IMR-90 (cell line): Measurements from ENCODE around the gene TMEM62. TPM values are rescaled to one million over a fixed set of nuclear protein-coding genes. Genes with fewer than 3 reads are reported as not detected.

Experiments used
- ATAC-seq: fragments of 200-7000 bp; cut with Tn5 transposase; 2 replicates; pipeline ENCODE4 v1.9.1; 2020; ENCODE audit warnings: low read depth, mild to moderate bottlenecking, moderate library complexity
- BruUV-seq: library from RNA; stranded (reverse); fragments of 400-500 nt; replicated peaks from 2 replicates; lab custom pipeline; 2021; lab: Mats Ljungman, UMichigan
- CTCF ChIA-PET: fragments of 300-600 bp; formaldehyde crosslinking; extraction: SDS; loops from one replicate; lab custom pipeline; 2021; ENCODE audit warnings: antibody characterized with exemption; lab: Yijun Ruan, JAX
- POLR2A ChIA-PET: fragments of 300-600 bp; sonication (Branson Sonifier 250); formaldehyde crosslinking; loops from one replicate; lab custom pipeline; 2022; ENCODE audit warnings: antibody characterized with exemption; ENCODE audit not compliant: unreplicated experiment; lab: Charles Lee
- DNase-seq: peaks from one replicate; pipeline ENCODE4 v3.0.0; 2013
- H2AFZ ChIP-seq: replicated peaks from 2 replicates; pipeline ENCODE3; 2013; ENCODE audit warnings: low read length, mild to moderate bottlenecking; ENCODE audit not compliant: poor library complexity
- H2AK5ac ChIP-seq: 2 replicates; pipeline ENCODE4 v1.6.1; 2013; ENCODE audit warnings: low read depth, low read length, inconsistent platforms
- H2AK9ac ChIP-seq: replicated peaks from 2 replicates; pipeline ENCODE3; 2013; ENCODE audit warnings: mild to moderate bottlenecking, low read depth, low read length, moderate library complexity; ENCODE audit not compliant: poor library complexity
- H2BK120ac ChIP-seq: 2 replicates; pipeline ENCODE4 v1.6.1; 2013; ENCODE audit warnings: low read depth, low read length, inconsistent platforms
- H2BK15ac ChIP-seq: 3 replicates; pipeline ENCODE4 v1.6.1; 2013; ENCODE audit warnings: low read depth, low read length, inconsistent platforms
- H2BK20ac ChIP-seq: 2 replicates; pipeline ENCODE4 v1.6.1; 2013; ENCODE audit warnings: low read depth, mild to moderate bottlenecking, inconsistent platforms, low read length, moderate library complexity
- H2BK5ac ChIP-seq: 2 replicates; pipeline ENCODE4 v1.6.1; 2013; ENCODE audit warnings: mild to moderate bottlenecking, low read depth, low read length, inconsistent platforms; ENCODE audit not compliant: poor library complexity, severe bottlenecking
- H3K14ac ChIP-seq: replicated peaks from 2 replicates; pipeline ENCODE4 v1.6.1; 2013; ENCODE audit warnings: low read depth, low read length, inconsistent platforms
- H3K18ac ChIP-seq: 2 replicates; pipeline ENCODE4 v1.6.1; 2013; ENCODE audit warnings: low read depth, low read length, control low read depth
- H3K23ac ChIP-seq: 2 replicates; pipeline ENCODE4 v1.6.1; 2013; ENCODE audit warnings: low read depth, low read length, inconsistent platforms
- H3K27ac ChIP-seq: 2 replicates; pipeline ENCODE4 v1.5.1; 2013; ENCODE audit warnings: mild to moderate bottlenecking, control low read depth, low read length; ENCODE audit not compliant: insufficient read depth
- H3K27me3 ChIP-seq: 2 replicates; pipeline ENCODE4 v1.6.1; 2013; ENCODE audit warnings: low read length; ENCODE audit not compliant: control insufficient read depth, insufficient read depth
- H3K36me3 ChIP-seq: 2 replicates; pipeline ENCODE4 v1.6.1; 2013; ENCODE audit warnings: low read length, mixed read lengths; ENCODE audit not compliant: control insufficient read depth, insufficient read depth
- H3K4ac ChIP-seq: 2 replicates; pipeline ENCODE4 v1.6.1; 2013; ENCODE audit warnings: low read depth, low read length, inconsistent platforms
- H3K4me1 ChIP-seq: 2 replicates; pipeline ENCODE4 v1.6.1; 2013; ENCODE audit warnings: low read length, mixed read lengths; ENCODE audit not compliant: control insufficient read depth, insufficient read depth
- H3K4me2 ChIP-seq: 2 replicates; pipeline ENCODE4 v1.6.1; 2013; ENCODE audit warnings: low read depth, mild to moderate bottlenecking, control low read depth, low read length, moderate library complexity
- H3K4me3 ChIP-seq: 2 replicates; pipeline ENCODE4 v1.5.1; 2013; ENCODE audit warnings: low read depth, mild to moderate bottlenecking, control low read depth, low read length, moderate library complexity; ENCODE audit not compliant: insufficient read depth
- H3K56ac ChIP-seq: 2 replicates; pipeline ENCODE4 v1.6.1; 2013; ENCODE audit warnings: low read length, inconsistent platforms; ENCODE audit not compliant: insufficient read depth; ENCODE audit errors: extremely low read depth
- H3K79me1 ChIP-seq, 2 experiments: 2 replicates each; pipeline ENCODE4 v1.6.1; 2013; ENCODE audit warnings: low read length in 2 of 2, inconsistent platforms in 1 of 2, low read depth in 1 of 2
- H3K9ac ChIP-seq: 2 replicates; pipeline ENCODE4 v1.6.1; 2013; ENCODE audit warnings: low read depth, low read length, control low read depth
- H3K9me1 ChIP-seq: 2 replicates; pipeline ENCODE4 v1.6.1; 2013; ENCODE audit warnings: low read length, inconsistent platforms; ENCODE audit not compliant: insufficient read depth
- H3K9me3 ChIP-seq: 2 replicates; pipeline ENCODE4 v1.6.1; 2013; ENCODE audit warnings: low read length; ENCODE audit not compliant: control insufficient read depth, insufficient read depth
- H4K20me1 ChIP-seq: 2 replicates; pipeline ENCODE4 v1.6.1; 2013; ENCODE audit warnings: low read length, inconsistent platforms; ENCODE audit not compliant: insufficient read depth
- H4K5ac ChIP-seq: 2 replicates; pipeline ENCODE4 v1.6.1; 2013; ENCODE audit warnings: mild to moderate bottlenecking, low read depth, low read length, control low read depth
- H4K8ac ChIP-seq, 2 experiments: 2 replicates each; pipeline ENCODE4 v1.6.1; 2013; ENCODE audit warnings: low read depth in 2 of 2, low read length in 2 of 2, control low read depth in 1 of 2, inconsistent platforms in 1 of 2
- H4K91ac ChIP-seq: 2 replicates; pipeline ENCODE4 v1.6.1; 2013; ENCODE audit warnings: low read depth, low read length, inconsistent platforms; ENCODE audit not compliant: insufficient read depth
- BHLHE40 ChIP-seq: fragments of 150-350 bp; IDR thresholded peaks from 2 replicates; pipeline ENCODE4 v1.6.1; 2016; ENCODE audit warnings: mild to moderate bottlenecking, low read depth, low read length
- CEBPB ChIP-seq: IDR thresholded peaks from 2 replicates; pipeline ENCODE4 v1.6.1; 2012; ENCODE audit warnings: low read depth, low read length, improper control_type of control experiment
- CHD1 ChIP-seq: IDR thresholded peaks from 2 replicates; pipeline ENCODE4 v1.6.1; 2012; ENCODE audit warnings: low read depth, low read length, improper control_type of control experiment
- CTCF ChIP-seq: conservative IDR thresholded peaks from 2 replicates; pipeline ENCODE4 v1.5.1; 2012; ENCODE audit warnings: mild to moderate bottlenecking, low read depth, low read length, improper control_type of control experiment
- ELK1 ChIP-seq: fragments of 150-350 bp; IDR thresholded peaks from 2 replicates; pipeline ENCODE4 v1.6.1; 2016; ENCODE audit warnings: low read depth, mild to moderate bottlenecking, low read length, moderate library complexity, borderline replicate concordance
- FOS ChIP-seq: fragments of 150-350 bp; IDR thresholded peaks from 2 replicates; pipeline ENCODE4 v1.6.1; 2016; ENCODE audit warnings: low read depth, low read length
- MAFK ChIP-seq: IDR thresholded peaks from 2 replicates; pipeline ENCODE4 v1.6.1; 2012; ENCODE audit warnings: low read depth, low read length, improper control_type of control experiment
- MAZ ChIP-seq: IDR thresholded peaks from 2 replicates; pipeline ENCODE4 v1.6.1; 2012; ENCODE audit warnings: low read depth, mild to moderate bottlenecking, low read length, improper control_type of control experiment, moderate library complexity, borderline replicate concordance
- MXI1 ChIP-seq: IDR thresholded peaks from 2 replicates; pipeline ENCODE4 v1.6.1; 2012; ENCODE audit warnings: low read depth, mild to moderate bottlenecking, low read length, moderate library complexity, borderline replicate concordance
- NFE2L2 ChIP-seq: fragments of 150-350 bp; IDR thresholded peaks from 2 replicates; pipeline ENCODE4 v1.6.1; 2016; ENCODE audit warnings: low read depth, mild to moderate bottlenecking, low read length
- RAD21 ChIP-seq: IDR thresholded peaks from 2 replicates; pipeline ENCODE4 v1.6.1; 2012; ENCODE audit warnings: low read length, improper control_type of control experiment
- RCOR1 ChIP-seq: IDR thresholded peaks from 2 replicates; pipeline ENCODE4 v1.6.1; 2012; ENCODE audit warnings: mild to moderate bottlenecking, low read length, improper control_type of control experiment; ENCODE audit not compliant: insufficient replicate concordance
- RFX5 ChIP-seq: IDR thresholded peaks from 2 replicates; pipeline ENCODE4 v1.8.0; 2012; ENCODE audit warnings: low read depth, mild to moderate bottlenecking, low read length, moderate library complexity
- USF2 ChIP-seq: fragments of 150-350 bp; IDR thresholded peaks from 2 replicates; pipeline ENCODE4 v1.6.1; 2017; ENCODE audit warnings: mild to moderate bottlenecking, antibody characterized with exemption, low read length, low read depth
- WGBS, 2 experiments: methylation state at CpG; one replicate each; pipeline versions ENCODE4 v1.1.5 to v1.1.7; 2013; ENCODE audit warnings: missing lambda C conversion rate in 2 of 2; ENCODE audit not compliant: insufficient read length in 1 of 2; ENCODE audit errors: extremely low coverage in 2 of 2; 5-methylcytosine and 5-hydroxymethylcytosine counted together
- dilution Hi-C: fragments of 300-500 bp; cut with HindIII; formaldehyde crosslinking; loops from one replicate; pipeline ENCODE4 v1.14.3; 2018; ENCODE audit warnings: low sequenced_read_pairs; ENCODE audit not compliant: unreplicated experiment
- in situ Hi-C: fragments of 300-500 bp; cut with MboI; formaldehyde crosslinking; loops from 3 replicates; pipeline ENCODE4 v1.14.3; 2019; ENCODE audit warnings: low sequenced_read_pairs, inconsistent platforms, mixed read lengths
- intact Hi-C: fragments of 100-400 bp; cut with micrococcal nuclease; formaldehyde crosslinking; loops from 2 replicates; pipeline ENCODE4 v1.10.0; 2022
- polyA plus RNA-seq, 3 experiments: library from polyadenylated mRNA; depleted of rRNA; stranded (reverse); fragments of >200 nt; gene quantifications; 2 replicates each; pipeline ENCODE4 v1.2.3, GENCODE V29; 2012; ENCODE audit warnings: low replicate concordance in 1 of 3
- total RNA-seq: library from RNA; depleted of rRNA; stranded (reverse); fragments of >200 nt; gene quantifications from 2 replicates; pipeline ENCODE4 v1.2.3, GENCODE V29; 2012

TMEM62 gene
- total and polyA plus RNA-seq, 2 of the 4 experiments (the other 2 are of a cell fraction), result 3.7 to 5.6 TPM

- DNase-seq (no peak), ATAC-seq (no peak)
- H3K9me3 ChIP-seq, result no peaks in the 10 kb centered on the region
- H3K9me1 ChIP-seq, result no peaks in the 10 kb centered on the region
- H2BK120ac ChIP-seq, result no peak overlapping the region
- no peak overlapping the region for H3K4me3 ChIP-seq
- no peak overlapping the region for H3K56ac ChIP-seq
- no peak overlapping the region for H3K18ac ChIP-seq
- ChIA-PET POLR2A (no interaction called here), CTCF (interaction anchor here (1.3 kb wide), 1 partner anchor 65 kb away, joined by 5 read pairs; no protein-coding TSS in a partner anchor)
- in situ Hi-C loops, result no loop called here
- no peak overlapping the region for H2AK9ac ChIP-seq
- H3K14ac ChIP-seq, result no peak overlapping the region
- WGBS, 2 experiments, result 82% methylated on average over 9 of the region's 16 CpGs; no CpG with 5 or more reads in 1 of the 2 experiments
- no peak overlapping the region for H4K5ac ChIP-seq
- no peak overlapping the region for H2BK15ac ChIP-seq
- no peaks in the 10 kb centered on the region for H3K4me1 ChIP-seq
- H2BK5ac ChIP-seq, result no peak overlapping the region
- peaks cover 42% of the 10 kb centered on the region for H3K27me3 ChIP-seq
- no peak overlapping the region for H4K8ac ChIP-seq
- H3K36me3 ChIP-seq, result no peaks in the 10 kb centered on the region
- no peaks in the 10 kb centered on the region for H4K20me1 ChIP-seq
- no peak overlapping the region for H4K91ac ChIP-seq
- intact Hi-C loops, result no loop called here
- H3K23ac ChIP-seq, result no peak overlapping the region
- no peak overlapping the region for H3K4me2 ChIP-seq
- H3K9ac ChIP-seq, result no peak overlapping the region
- H2AK5ac ChIP-seq, result no peak overlapping the region
- no peaks in the 10 kb centered on the region for H3K79me1 ChIP-seq
- no peak overlapping the region for H3K27ac ChIP-seq
- no peak overlapping the region for H2BK20ac ChIP-seq
- dilution Hi-C loops, result no loop called here
- no TSS peak for BruUV-seq
- H2AFZ ChIP-seq, result no peak overlapping the region
- no peak overlapping the region for H3K4ac ChIP-seq
- no peak for TF ChIP-seq MAFK
- no peak for TF ChIP-seq NFE2L2
- no peak for TF ChIP-seq FOS
- TF ChIP-seq ELK1, result no peak
- no peak for TF ChIP-seq RFX5
- TF ChIP-seq CTCF, result no peak
- no peak for TF ChIP-seq RAD21
- no peak for TF ChIP-seq USF2
- no peak for TF ChIP-seq MAZ
- TF ChIP-seq CHD1, result no peak
- TF ChIP-seq MXI1, result no peak
- TF ChIP-seq RCOR1, result no peak
- TF ChIP-seq CEBPB, result no peak
- TF ChIP-seq BHLHE40, result no peak
Measured at GRCh38 chr15:43219929-43220928, 86.8 kb downstream of the TMEM62 start.
